Measurements from ENCODE around the gene GALNT7.
"Not testable (repeated sequence)": the region's sequence is repeated elsewhere in the genome, so short reads cannot be mapped to it uniquely, and the experiment has no call there.

Gene GALNT7

DNA sequence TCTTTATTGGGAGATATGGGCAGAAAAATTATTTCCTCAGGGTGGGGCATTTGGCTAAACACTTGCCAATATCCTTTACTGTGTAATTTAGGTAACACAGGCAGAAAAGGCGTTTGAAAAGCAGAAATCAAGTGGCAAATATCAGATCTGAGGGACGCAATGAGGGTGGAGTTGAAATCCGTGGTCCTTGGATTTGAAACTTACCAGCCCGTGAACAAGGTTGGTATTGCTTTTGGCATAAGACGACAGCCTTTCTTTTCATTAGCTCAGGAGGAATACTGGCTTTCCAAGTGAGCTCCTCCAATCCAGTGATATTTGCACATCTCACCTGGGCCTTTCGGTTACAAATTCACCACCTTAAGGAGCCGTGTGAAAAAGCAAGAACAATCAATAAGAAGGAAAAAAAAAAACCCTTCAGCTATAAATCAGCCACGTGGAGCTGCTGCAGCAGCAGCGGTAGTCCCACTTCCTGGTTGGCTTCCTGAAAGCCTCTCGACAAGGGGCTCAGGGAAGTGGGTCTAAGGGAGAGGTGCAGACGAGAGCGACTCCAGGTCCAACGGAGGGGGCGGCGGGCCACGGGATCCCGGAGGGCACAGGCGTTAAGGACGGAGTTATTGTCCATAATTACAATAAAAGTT is 734 bp upstream of the GALNT7 start:
- peak; percentile 40 for DNase-seq (ENCODE audit: low spot score)

DNA sequence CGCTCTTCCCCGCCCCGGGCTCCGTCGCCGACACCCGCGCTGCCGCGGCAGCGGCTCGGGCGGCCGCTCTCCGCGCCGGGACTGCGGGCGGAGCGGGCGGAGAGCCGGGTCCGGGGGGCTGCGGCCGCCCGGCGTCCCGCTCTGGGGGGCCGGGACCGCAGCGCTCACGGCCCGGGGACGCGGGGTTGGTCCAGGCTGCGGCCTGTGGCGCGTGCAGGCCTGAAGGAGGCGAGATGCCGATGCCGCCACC is 492 bp downstream of the GALNT7 start:
- DNase-seq (ENCODE audit: low spot score) = no peak

DNA sequence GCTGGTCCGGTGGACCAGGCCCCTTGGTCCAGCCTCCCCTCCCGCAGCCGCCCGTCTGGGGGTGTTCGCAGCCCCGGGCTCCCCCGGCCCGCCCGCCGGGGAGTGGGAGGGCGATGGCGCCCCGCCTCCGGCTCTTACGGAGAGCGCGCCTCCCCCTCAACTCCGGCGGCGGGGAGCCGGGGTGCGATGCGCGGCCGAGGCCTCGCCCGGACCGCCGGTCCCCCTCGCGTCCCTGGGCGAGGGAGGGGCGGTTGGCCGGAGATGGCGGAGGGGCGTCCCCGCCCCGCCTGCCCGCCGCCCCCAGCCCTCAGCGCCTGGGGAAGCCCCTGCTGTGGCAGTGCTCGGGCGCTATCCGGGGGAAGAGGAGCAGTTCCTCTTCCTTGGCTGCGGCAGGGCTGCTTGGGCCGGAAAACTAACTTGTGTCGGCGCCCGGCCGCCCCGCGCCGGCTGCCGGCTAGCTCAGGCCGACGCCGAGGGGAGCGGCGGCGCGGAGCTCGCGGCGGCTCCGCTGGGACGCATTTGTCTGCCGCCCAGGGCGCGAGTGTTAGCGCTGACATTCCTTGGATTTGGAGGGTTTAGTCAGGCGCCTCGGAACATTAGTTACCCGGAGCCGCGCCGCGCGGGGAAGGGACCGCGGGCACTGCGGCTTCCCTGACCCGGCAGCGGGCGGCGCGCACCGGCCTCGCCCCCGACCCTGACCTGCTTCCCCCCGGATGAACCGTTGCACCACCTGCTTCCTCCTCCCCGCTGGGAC is 994 bp downstream of the GALNT7 start:
- DNase-seq (ENCODE audit: low spot score) = peak; percentile 85

DNA sequence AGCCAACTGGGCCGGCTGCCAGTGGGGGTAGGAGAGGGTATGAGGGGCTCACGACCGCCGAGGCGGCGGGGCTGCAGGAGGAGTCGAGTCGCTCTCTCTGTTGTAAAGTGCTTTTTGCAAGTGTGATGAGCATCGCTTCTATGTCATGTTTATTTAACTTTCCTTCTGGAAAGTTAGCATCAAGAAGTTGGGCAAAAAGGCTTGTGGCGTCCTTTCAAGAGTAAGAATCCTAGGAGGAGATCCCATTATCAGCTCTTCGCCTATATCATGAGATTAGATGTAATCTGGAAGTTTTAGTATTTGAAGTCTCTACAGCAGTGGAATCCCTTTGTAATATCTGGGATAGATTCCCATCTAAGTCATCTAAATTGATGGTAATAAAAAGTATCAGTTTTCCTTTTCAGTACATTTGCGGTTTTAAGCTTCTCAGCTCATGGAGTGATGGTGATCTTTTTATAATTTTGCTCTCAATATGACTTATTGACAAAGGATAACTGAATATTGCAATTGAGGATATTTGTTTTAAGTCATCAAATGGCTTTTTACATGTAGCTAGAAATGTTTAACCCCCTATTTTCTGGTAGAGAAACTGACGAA is 1.7 kb downstream of the GALNT7 start:
- DNase-seq (ENCODE audit: low spot score) = no peak

DNA sequence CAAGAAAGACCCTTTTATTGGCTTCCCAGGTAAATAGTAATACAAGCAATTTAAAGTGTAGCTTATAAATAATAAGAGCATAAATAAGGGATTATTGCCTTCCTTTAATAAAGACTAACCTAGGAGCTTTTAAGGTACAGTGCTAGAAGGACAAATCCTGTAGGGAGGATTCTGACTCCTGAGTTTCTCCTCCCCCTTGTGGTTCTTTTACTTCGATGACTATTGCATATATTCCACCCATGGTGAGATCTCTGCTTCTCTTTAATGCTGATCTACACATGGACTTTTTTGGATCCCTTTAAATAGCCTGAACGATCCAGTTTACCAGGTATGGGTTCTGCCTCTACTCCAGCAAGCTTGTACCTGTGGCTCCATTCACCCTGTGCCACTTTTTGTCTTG is 2.5 kb downstream of the GALNT7 start:
- DNase-seq (ENCODE audit: low spot score) = peak; percentile 20

DNA sequence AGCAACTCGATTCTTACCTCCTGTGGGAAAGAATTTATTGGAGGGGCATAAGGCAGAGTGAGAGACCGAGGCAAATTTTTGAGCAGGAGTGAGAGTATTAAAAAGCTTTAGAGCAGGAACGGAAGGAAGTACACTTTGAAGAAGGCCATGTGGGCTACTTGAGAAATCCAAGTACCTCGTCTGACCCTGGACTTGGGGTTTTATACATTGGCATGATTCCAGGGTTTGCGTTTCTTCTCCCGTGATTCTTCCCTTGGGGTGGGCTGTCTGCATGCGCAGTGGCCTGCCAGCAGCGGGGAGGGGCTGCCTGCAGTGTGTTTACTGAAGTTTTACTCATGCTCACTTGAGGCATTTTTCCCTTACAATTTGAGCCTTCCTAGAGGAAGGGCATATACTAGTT is 3.4 kb downstream of the GALNT7 start:
- DNase-seq (ENCODE audit: low spot score) = no peak

DNA sequence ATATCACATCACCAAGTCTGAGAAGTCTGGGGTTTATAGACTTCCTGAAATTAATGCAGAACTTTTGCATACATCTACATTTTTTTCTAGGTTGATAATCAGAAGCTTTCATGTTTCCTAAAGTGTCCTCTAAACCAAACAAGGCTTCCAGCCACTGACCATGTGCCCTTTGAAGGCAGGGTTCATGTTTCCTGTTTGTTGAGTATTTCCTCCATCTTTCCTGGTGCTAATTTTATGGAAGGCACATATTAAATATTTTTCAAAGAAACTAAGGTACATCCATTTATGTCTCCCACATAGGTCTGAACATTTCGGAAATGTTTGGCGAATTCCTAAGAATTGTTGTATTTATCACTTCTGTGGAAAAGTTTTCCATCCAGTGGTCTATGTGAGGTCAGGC is 5.6 kb downstream of the GALNT7 start:
- DNase-seq (ENCODE audit: low spot score) = no peak

DNA sequence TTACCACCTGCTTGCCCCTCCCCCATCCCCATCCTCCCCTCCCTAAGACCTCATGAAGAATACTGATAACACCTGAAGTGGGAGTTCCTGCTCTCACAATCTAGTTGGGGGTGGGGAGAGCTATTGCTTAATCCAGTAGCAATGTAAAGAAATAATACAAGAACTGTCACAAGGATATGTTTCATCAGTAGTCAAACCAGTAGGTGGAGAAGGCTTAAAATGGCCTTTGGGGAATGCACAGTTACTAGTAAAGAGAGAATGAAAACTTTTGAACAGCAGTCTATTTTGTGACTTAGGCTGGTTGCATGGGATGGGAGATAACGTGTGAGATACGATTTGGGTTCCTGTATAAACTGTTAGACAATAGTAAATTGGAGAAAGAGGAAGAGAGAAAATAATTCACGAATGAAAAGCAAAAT is 6.0 kb downstream of the GALNT7 start:
- DNase-seq (ENCODE audit: low spot score) = no peak

DNA sequence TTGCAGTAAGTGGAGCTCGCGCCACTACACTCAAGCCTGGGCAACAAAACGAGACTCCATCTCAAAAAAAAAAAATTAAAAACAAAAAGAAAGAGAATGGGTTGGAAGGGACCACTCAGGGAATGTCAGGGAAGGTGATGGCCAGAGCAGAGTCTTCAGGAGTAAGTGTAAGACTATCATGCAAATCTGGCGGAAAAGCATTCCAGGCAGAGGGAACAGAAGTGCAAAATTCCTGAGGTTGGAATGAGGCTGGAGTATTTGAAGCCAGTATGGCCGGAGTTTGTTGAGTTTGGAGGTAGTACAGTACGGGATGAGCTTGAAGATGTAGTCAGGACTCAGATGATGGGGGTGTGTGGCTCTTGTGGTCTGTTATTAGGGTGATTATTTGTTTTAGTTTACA is 7.4 kb downstream of the GALNT7 start:
- no peak for DNase-seq (ENCODE audit: low spot score)

DNA sequence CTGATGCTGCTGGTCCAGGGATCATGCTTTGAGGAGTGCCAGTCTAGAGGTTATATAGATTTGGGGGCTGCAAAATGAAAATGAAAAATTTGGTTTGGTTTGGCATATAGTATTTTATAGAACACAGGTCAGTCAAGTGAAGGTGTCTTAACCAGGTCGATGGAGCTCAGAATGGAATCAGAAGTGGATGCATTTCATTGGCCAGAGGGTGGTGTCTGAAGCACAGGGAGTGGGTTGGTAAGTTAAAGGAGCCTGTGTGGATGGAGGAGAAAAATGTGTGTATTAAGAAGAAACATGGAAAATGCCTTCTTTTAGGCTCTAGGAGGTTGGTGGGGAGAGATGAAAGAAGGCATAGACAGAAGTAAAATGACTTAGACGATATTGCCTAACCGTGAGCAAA is 8.6 kb downstream of the GALNT7 start:
- no peak for DNase-seq (ENCODE audit: low spot score)

DNA sequence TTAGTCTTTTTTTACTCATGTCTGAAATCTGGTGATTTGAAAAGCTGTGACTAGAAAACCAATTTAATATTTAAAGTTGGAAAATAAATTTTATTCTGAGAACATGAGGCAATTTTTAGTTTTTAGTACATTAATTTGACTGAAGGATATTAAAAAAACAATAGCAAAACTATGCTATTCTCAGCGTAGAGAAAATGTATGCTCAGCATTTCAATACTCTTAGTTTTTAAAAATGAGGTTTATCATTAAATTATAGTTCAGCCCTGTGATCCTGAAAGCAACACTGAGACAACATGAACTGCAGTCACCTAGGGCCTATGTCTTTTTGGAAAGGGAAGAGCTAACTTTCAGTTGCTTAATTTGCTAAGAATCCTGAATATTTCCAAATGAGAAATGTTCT is 9.5 kb downstream of the GALNT7 start:
- DNase-seq (ENCODE audit: low spot score) = no peak

DNA sequence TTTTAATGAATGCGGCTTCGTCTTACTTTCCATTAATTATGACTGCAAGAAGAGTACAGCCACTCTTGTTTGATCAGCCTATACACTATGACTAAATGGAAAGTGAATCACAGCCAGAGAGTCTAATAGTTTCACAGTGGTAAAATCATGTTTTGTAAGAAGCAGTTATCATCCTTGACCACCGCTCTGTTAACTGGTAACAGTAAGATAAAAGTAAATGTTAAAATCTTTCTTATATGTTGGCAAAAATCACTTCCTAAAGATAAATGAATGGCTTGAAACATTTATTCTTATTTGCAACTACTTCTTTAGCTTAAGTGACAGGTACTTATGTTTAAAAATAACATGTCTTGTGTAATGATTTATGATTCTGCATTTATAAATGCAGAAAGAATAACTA is 13.2 kb downstream of the GALNT7 start:
- no peak for DNase-seq (ENCODE audit: low spot score)

DNA sequence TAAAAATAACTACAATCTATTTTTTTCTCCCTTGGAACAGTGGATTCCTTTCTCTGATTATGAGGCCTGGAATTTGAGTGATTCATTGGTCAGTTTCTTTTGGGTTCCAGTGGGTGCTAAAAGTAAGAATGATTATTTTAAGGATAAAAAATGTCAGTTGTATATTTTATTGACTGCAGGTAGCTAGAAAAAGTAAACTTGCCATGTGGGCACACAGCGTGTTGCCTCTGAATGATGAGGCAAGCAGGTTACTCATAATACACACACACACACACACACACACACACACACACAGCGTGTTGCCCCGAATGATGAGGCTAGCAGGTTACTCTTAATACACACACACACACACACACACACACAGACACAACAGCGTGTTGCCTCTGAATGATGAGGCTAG is 13.8 kb downstream of the GALNT7 start:
- no peak for DNase-seq (ENCODE audit: low spot score)

DNA sequence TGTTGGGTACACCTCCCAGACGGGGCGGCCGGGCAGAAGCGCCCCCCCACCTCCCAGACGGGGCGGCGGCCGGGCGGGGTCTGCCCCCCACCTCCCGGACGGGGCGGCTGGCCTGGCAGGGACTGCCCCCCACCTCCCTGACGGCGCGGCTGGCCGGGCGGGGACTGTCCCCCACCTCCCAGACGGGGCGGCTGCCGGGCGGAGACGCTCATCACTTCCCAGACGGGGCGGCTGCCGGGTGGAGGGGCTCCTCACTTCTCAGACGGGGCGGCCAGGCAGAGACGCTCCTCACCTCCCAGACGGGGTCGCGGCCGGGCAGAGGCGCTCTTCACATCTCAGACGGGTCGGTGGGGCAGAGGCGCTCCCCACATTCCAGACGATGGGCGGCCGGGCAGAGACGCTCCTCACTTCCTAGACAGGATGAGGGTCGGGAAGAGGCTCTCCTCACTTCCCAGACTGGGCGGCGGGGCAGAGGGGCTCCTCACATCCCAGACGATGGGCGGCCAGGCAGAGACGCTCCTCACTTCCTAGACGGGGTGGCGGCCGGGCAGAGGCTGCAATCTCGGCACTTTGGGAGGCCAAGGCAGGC is 15.1 kb downstream of the GALNT7 start:
- DNase-seq (ENCODE audit: low spot score) = not testable (repeated sequence)

DNA sequence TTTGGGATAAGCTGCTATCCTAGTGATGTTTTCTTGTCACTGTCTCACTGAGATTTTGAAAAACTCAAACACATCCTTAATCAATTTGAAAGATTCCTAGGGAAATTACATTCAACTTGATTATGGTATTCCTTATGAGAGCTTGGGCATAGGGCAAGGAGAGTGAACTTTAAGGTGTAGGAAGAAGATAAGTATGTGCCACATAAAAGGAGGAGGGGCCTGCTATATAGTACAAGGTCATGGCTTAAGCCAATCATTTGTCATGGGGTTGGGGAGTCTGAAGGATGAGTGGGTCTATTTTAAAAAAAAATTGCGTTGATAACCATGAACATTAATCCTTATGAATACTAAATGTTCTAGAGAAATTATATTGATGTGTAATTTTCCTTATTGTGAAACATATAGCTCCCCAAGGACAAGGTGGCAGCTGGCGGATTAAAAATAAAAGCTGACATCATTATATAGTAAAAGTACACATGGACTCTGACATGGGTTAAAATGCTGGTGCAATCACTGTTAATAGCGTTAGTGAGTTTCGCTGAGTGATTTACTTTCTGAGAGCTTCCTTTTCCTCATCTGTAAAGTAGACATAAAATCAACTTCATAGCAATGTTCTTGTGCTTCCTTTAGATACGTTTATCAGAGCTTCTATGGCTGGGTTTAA is 17.4 kb downstream of the GALNT7 start:
- DNase-seq (ENCODE audit: low spot score) = no peak

DNA sequence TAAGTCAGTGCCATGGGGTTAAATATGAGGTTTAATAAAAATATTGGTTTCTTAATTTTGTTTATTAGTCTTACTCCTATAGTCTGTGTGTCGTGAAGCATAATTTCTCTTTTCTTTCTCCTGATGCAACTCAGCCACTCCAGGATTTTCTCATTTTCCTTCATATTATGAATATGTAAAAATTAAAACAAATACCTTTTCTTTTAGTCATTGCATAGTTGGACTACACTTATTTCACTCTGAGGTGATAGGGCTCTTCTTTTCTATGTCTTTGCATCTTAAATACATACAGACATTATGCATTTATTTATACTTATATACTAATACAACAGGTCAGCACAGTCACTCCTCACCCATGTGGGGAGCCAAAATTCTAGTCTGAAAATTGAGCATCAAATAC is 19.1 kb downstream of the GALNT7 start:
- no peak for DNase-seq (ENCODE audit: low spot score)

DNA sequence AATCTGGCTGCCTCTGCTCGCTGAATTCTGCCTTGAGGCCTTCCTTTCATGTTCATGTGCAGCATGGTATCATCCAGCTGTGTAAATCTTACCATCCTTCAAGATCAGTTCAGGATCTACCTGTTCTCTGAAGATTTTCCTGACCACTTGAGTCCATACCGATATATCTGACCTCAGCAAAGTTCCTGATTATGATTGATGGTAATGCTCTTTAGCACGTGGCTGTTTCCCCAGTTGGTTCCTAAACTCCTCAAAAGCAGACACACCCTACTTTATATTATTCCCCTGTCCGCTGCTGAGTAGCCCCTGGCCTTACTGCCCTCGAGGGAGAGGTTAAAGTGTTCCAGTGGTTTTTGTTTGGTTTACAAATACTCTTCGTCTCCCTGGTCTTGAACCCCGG is 20.0 kb downstream of the GALNT7 start:
- no peak for DNase-seq (ENCODE audit: low spot score)

DNA sequence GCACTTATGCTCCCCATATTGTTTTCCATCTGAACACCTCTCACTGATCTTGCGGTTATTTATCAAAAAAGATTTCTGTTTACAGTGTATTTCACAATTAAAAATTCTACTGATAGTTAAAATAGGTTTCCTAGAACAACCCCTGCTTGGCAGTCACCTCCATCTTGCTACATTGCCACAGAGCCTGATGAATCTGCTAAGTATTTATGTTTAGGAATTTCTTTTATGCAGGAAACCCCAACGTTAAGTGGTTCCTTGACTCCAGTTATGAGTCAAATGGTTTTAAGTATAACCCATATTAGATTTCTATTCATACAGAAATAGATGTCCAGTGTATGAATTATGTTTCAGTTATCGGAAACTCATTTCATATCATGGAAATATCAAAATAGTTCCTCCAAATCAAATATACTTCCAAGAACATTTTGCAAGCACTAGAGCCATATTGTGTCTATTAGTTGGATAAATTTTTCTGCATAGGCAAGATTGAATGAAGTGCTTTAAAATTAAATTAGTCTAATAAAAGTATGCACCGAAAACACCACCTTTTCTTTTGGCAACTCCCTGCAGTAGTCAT is 20.6 kb downstream of the GALNT7 start:
- no peak for DNase-seq (ENCODE audit: low spot score)

DNA sequence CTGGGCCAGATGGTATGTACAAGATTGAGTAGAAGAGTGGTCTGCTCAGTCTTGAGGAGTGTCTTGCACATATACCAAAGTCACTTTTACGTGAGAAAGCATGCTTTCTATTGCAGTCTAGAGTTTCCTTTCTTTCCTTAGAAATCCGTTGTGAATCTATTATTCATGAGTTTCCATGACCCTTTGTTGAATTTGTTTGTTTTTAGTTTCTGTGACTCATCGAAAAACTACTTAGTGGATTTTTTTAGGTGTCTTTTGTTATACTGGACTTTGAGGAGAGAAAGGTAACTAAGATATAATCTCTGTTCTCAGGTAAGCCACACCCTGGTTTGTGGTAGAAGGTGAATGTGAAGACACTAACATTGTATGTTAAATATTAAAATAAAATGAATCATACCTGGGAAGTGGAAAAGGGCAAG is 23.0 kb downstream of the GALNT7 start:
- no peak for DNase-seq (ENCODE audit: low spot score)

DNA sequence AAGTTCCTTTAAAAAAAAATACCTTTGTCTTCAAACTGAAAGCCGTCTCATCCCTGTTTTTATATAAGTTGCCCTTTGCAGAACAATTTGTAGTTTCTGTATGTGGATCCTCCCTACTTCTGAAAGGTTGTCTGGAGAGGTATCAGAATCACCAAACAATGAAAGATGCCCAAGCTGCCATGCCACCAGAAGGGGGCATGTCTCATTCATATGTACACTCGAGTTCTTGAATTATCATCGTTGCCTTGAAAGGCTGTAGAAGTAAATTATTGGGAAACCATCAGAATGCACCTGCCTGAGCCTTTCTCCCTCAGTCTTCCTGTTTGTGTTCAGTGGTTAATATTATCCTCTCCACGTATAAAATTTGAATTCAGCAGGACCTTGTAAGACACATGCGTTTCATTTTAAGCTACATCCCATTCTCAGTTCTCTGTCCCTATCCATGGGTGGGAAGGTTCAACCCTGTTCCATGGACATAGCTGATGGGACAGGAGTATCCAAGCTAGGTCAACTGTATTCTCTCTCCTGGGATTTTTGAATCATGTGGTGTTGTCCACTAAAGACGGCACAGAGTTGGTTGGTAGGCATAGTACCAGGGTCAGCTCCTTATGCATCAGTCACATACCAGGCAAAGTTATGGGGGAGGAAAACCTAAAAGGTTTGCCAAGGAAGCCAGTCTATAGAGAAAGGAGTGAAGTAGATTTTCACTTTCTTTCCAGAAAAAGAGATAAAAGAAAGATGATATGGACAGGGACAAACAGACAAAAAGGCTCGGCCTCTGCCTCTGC is 24.0 kb downstream of the GALNT7 start:
- DNase-seq (ENCODE audit: low spot score) = no peak

DNA sequence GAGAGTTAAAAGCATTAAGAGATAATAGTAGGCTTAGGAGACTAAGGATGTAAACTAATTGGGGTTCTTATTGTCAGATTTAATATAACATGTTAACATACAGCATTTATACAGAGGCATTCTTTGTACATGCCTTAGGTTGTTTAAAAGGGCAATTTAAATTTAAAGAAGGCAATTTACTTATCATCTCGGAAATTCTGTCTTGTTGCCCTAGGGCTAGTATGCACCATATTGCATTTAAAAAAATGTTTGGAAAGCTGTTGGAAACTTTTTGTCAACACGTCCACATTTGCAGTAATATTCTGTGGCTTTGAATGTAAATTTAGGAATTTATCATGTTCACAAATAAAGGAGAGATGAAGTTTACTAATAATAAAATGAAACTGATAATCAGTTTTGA is 25.5 kb downstream of the GALNT7 start:
- DNase-seq (ENCODE audit: low spot score) = no peak

DNA sequence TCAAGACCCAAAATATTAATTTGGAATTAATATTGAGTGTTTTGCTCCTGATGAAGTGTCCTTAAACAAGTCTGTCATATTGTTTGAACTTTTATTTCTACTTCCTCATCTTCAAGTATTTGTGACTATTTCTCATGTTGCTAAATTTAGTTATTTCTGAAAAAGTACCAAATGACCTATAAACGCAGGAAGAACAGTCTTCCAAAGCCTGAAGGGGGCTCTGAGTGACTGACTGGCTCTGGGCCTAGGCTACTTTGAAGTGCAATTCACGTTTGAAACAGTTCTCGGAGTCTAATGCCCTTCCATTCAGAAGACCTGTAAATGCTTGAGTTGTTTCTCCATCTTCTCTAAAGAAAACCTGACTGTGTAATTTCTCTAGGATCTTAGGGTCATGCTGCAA is 26.5 kb downstream of the GALNT7 start:
- DNase-seq (ENCODE audit: low spot score) = no peak

Data from germinal center (tissue), 1 donor.